ENCODE data around the gene ZIC5.

ZIC5 gene

DNA sequence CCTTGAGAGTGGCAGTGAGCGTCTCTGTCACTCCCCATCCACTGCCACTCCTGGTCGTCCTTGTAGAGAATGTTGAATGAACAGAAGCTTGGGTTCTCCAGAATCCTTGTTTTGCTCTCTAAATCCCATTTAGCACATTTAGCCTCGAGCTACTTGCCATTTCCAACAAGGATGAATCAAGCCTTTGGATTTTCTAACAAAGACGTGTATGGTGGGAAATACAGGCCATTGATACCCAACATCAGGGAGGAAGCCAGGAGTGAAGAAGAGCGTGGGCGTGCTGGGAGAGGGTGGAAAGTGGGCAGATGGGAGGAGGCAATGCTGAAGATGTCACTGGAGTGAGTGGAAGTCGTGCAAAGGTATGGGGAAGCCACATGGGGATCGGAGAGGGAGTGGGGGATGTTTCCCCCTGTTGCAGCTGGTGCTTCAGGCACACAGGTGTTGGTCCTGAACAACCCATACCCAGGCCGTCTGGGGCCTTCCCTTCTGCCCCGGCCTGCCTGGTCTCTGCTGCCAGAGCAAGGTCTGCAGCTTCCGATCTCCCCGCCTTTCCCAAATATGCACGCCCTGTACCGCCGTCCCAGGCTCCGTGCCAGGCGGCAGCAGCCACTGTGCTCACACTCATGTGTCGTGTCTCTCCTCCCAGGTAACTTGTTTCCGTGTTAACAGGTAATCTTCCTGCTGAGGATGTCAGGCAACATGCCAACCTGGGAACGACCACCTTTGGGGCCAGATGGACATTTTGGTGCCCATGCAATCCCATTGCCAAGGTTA, 48.7 kb downstream of the ZIC5 start:
- TF ChIP-seq, protein P1, sequence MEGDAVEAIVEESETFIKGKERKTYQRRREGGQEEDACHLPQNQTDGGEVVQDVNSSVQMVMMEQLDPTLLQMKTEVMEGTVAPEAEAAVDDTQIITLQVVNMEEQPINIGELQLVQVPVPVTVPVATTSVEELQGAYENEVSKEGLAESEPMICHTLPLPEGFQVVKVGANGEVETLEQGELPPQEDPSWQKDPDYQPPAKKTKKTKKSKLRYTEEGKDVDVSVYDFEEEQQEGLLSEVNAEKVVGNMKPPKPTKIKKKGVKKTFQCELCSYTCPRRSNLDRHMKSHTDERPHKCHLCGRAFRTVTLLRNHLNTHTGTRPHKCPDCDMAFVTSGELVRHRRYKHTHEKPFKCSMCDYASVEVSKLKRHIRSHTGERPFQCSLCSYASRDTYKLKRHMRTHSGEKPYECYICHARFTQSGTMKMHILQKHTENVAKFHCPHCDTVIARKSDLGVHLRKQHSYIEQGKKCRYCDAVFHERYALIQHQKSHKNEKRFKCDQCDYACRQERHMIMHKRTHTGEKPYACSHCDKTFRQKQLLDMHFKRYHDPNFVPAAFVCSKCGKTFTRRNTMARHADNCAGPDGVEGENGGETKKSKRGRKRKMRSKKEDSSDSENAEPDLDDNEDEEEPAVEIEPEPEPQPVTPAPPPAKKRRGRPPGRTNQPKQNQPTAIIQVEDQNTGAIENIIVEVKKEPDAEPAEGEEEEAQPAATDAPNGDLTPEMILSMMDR (conservative IDR thresholded peaks at IDR 0.05; ENCODE audit: control insufficient read depth, insufficient read depth, low read depth, low read length) = no peak
- H3K4me3 ChIP-seq (ENCODE audit: control insufficient read depth, low read depth, low read length) = no peak overlapping the region
- DNase-seq (ENCODE audit: low read depth) = no peak

DNA sequence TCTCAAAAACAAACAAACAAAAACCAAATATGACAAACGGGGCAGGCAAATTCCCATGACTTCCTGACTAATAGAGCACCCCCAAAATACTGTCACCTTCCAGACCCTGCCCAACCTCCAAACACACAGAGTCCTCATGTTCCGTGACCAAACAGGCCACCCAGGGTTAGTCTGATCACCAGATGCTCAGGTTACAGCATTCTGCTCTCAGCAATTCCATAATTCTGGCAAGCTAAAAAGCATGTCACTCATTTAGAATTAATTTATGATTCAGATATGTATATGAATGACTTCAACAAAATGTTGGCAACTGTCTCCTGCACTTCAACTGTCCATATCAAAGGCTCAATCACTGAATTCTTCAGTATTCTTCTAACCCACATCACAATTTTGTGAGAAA, 52.4 kb downstream of the ZIC5 start:
- TF ChIP-seq, protein P1 (conservative IDR thresholded peaks at IDR 0.05; ENCODE audit: control insufficient read depth, insufficient read depth, low read depth, low read length) = no peak
- no peak overlapping the region for H3K4me3 ChIP-seq (ENCODE audit: control insufficient read depth, low read depth, low read length)
- no peak for DNase-seq (ENCODE audit: low read depth)

DNA sequence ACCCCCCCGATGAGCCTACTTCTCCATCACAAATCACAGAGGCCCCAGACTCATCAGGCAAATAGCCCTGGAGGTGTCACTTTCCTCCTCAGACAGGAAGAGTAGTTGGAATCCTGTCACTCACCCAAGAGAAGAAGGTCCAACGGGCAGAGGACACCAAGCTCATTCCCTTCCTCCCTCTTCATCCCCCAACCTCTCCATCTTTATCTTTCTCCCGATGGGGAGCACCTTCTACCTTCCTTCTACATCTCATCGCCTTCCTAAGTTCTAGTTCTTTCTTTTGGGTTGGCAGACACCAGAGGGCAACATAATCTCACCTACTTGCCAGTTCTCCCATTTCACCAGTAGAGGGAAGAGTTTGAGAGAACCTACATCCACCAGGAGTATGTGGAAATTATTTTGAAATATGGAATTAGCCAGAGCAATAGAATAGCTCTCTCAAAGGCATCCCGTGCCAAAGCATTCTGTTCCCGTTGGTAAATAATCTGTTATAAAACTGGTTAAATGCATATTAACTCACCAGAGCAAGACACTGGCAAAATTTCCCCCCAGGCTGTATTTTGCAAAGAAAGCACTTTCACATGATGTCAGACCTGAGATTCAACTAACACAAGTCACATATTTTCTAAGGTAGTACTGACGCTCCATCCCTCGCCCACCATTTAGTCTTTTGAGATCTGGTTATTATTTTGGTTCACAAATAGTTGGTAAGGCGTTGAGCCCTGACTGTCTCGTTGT, 55.0 kb downstream of the ZIC5 start:
- no peak overlapping the region for H3K4me3 ChIP-seq (ENCODE audit: control insufficient read depth, low read depth, low read length)
- TF ChIP-seq, protein P1 (conservative IDR thresholded peaks at IDR 0.05; ENCODE audit: control insufficient read depth, insufficient read depth, low read depth, low read length) = peak; percentile 99
- peak; percentile 76 for DNase-seq (ENCODE audit: low read depth)

- no peak overlapping the region for H3K4me3 ChIP-seq (ENCODE audit: control insufficient read depth, low read depth, low read length)
- DNase-seq (ENCODE audit: low read depth) = no peak
- TF ChIP-seq, protein P1 (conservative IDR thresholded peaks at IDR 0.05; ENCODE audit: control insufficient read depth, insufficient read depth, low read depth, low read length) = no peak
Measured at GRCh38 chr13:99913167-99913566, 58.4 kb downstream of the ZIC5 start.

Measured in fibroblast of mammary gland (primary cell).